GM23338 (cell line): ENCODE results near the gene SRGAP3. TPM values are rescaled to one million over a fixed set of nuclear protein-coding genes. Genes with fewer than 3 reads are reported as not detected.

Experiments used
- ATAC-seq: fragments of 200-7000 bp; cut with Tn5 transposase; 3 replicates; pipeline ENCODE4 v1.9.1; 2020
- DNase-seq: peaks from one replicate; pipeline ENCODE4 v3.0.0-alpha.2; 2015; ENCODE audit warnings: low spot score
- H2AFZ ChIP-seq: fragments of 200-600 bp; sonication (generic); 2 replicates; pipeline ENCODE4 v1.8.0; 2016; ENCODE audit warnings: antibody characterized with exemption, mild to moderate bottlenecking, moderate library complexity
- H3F3A ChIP-seq: fragments of 200-600 bp; sonication (generic); replicated peaks from 2 replicates; pipeline ENCODE4 v1.8.0; 2017; ENCODE audit warnings: antibody characterized with exemption, mixed run types, low read depth
- H3K27ac ChIP-seq: fragments of 200-600 bp; sonication (generic); 2 replicates; pipeline ENCODE4 v1.6.1; 2016; ENCODE audit warnings: low read depth
- H3K27me3 ChIP-seq: fragments of 200-600 bp; sonication (generic); 2 replicates; pipeline ENCODE4 v1.8.0; 2016; ENCODE audit warnings: mild to moderate bottlenecking, mixed run types, moderate library complexity; ENCODE audit not compliant: insufficient read depth
- H3K36me3 ChIP-seq: fragments of 200-600 bp; sonication (generic); 2 replicates; pipeline ENCODE4 v1.8.0; 2016; ENCODE audit warnings: mild to moderate bottlenecking; ENCODE audit not compliant: insufficient read depth
- H3K4me1 ChIP-seq: fragments of 200-600 bp; sonication (generic); 2 replicates; pipeline ENCODE4 v1.8.0; 2016; ENCODE audit warnings: mild to moderate bottlenecking, moderate library complexity; ENCODE audit not compliant: insufficient read depth
- H3K4me2 ChIP-seq: fragments of 200-600 bp; sonication (generic); 2 replicates; pipeline ENCODE4 v1.7.1; 2017; ENCODE audit warnings: mixed run types
- H3K4me3 ChIP-seq: fragments of 200-600 bp; sonication (generic); 2 replicates; pipeline ENCODE4 v1.6.1; 2016; ENCODE audit warnings: mixed run types
- H3K79me2 ChIP-seq: fragments of 200-600 bp; sonication (generic); replicated peaks from 2 replicates; pipeline ENCODE4 v1.8.0; 2017; ENCODE audit warnings: mild to moderate bottlenecking; ENCODE audit not compliant: insufficient read depth
- H3K9me2 ChIP-seq: fragments of 200-600 bp; sonication (generic); 2 replicates; pipeline ENCODE4 v1.8.0; 2017; ENCODE audit not compliant: insufficient read depth
- H4K20me1 ChIP-seq: fragments of 200-600 bp; sonication (generic); replicated peaks from 2 replicates; pipeline ENCODE4 v1.8.0; 2017; ENCODE audit warnings: mild to moderate bottlenecking; ENCODE audit not compliant: insufficient read depth
- H3K27ac Mint-ChIP-seq: 2 replicates; pipeline ENCODE4 v1.8.0; 2020; ENCODE audit warnings: inconsistent platforms, mild to moderate bottlenecking, moderate library complexity, mixed read lengths
- H3K27me3 Mint-ChIP-seq: 3 replicates; pipeline ENCODE4 v1.8.0; 2022; ENCODE audit warnings: low read depth, mild to moderate bottlenecking, moderate library complexity, mixed read lengths, inconsistent platforms; ENCODE audit not compliant: insufficient read depth, poor library complexity
- H3K36me3 Mint-ChIP-seq: 3 replicates; pipeline ENCODE4 v1.8.0; 2021; ENCODE audit warnings: low read depth, mild to moderate bottlenecking, inconsistent platforms, moderate library complexity, mixed read lengths
- H3K4me1 Mint-ChIP-seq: 3 replicates; pipeline ENCODE4 v1.8.0; 2020; ENCODE audit warnings: mild to moderate bottlenecking, inconsistent platforms, mixed read lengths
- H3K4me3 Mint-ChIP-seq: 3 replicates; pipeline ENCODE4 v1.8.0; 2021; ENCODE audit warnings: moderate library complexity, mild to moderate bottlenecking, inconsistent platforms, mixed read lengths
- H3K9me3 Mint-ChIP-seq: 3 replicates; pipeline ENCODE4 v1.8.0; 2020; ENCODE audit warnings: moderate library complexity, mild to moderate bottlenecking, inconsistent platforms, mixed read lengths
- CREB1 ChIP-seq: fragments of 250-450 bp; sonication (Bioruptor Pico); IDR thresholded peaks from 2 replicates; pipeline ENCODE4 v1.5.0; 2020; ENCODE audit warnings: low read depth, mild to moderate bottlenecking, moderate library complexity
- POLR2AphosphoS5 ChIP-seq: IDR thresholded peaks from 2 replicates; pipeline ENCODE4 v1.6.1; 2016; ENCODE audit warnings: antibody characterized with exemption, low read depth
- STAT1 ChIP-seq: IDR thresholded peaks from one replicate; pipeline ENCODE4 v1.6.1; 2016; ENCODE audit warnings: antibody characterized with exemption; ENCODE audit not compliant: unreplicated experiment
- ZNF114 ChIP-seq: fragments of 250-450 bp; sonication (Bioruptor Pico); IDR thresholded peaks from 2 replicates; pipeline ENCODE4 v1.5.0; 2020; ENCODE audit warnings: mild to moderate bottlenecking, moderate library complexity
- ZNF331 ChIP-seq: fragments of 250-450 bp; sonication (Bioruptor Pico); IDR thresholded peaks from 2 replicates; pipeline ENCODE4 v1.5.0; 2020; ENCODE audit warnings: low read depth, mild to moderate bottlenecking, moderate library complexity
- polyA plus RNA-seq: library from polyadenylated mRNA; unstranded; fragments of >200 nt; fragmentation: Nextera tagmentation; extraction: Ambion mirVana; gene quantifications from 2 replicates; pipeline ENCODE4 v1.2.1, GENCODE V29; 2016
- total RNA-seq: library from RNA; depleted of rRNA; stranded (reverse); fragments of >200 nt; shearing (Covaris generic); gene quantifications from 2 replicates; pipeline ENCODE4 v1.2.3, GENCODE V29; 2014
- TF ChIP-seq, protein P1 (sequence below): IDR thresholded peaks from one replicate; pipeline ENCODE4 v1.6.1; 2018; ENCODE audit warnings: antibody characterized with exemption; ENCODE audit not compliant: unreplicated experiment
- TF ChIP-seq, protein P2 (sequence below): IDR thresholded peaks from 2 replicates; pipeline ENCODE4 v1.6.1; 2016; ENCODE audit warnings: antibody characterized with exemption
- TF ChIP-seq, protein P3 (sequence below), 2 experiments: fragments of 200-600 bp in 1 of 2; sonication (generic) in 1 of 2; conservative IDR thresholded peaks; 2 replicates each; pipeline versions ENCODE4 v1.5.1 to v1.6.1; 2016 to 2017; ENCODE audit warnings: antibody characterized with exemption in 2 of 2, low read depth in 2 of 2, mild to moderate bottlenecking in 2 of 2, moderate library complexity in 1 of 2
- TF ChIP-seq, protein P4 (sequence below): fragments of 250-450 bp; sonication (Bioruptor Pico); IDR thresholded peaks from 2 replicates; pipeline ENCODE4 v1.5.0; 2020; ENCODE audit warnings: mild to moderate bottlenecking, moderate library complexity

SRGAP3 gene
- total and polyA plus RNA-seq, 2 experiments from 2014 or later, result 6.4 to 9.4 TPM

DNA sequence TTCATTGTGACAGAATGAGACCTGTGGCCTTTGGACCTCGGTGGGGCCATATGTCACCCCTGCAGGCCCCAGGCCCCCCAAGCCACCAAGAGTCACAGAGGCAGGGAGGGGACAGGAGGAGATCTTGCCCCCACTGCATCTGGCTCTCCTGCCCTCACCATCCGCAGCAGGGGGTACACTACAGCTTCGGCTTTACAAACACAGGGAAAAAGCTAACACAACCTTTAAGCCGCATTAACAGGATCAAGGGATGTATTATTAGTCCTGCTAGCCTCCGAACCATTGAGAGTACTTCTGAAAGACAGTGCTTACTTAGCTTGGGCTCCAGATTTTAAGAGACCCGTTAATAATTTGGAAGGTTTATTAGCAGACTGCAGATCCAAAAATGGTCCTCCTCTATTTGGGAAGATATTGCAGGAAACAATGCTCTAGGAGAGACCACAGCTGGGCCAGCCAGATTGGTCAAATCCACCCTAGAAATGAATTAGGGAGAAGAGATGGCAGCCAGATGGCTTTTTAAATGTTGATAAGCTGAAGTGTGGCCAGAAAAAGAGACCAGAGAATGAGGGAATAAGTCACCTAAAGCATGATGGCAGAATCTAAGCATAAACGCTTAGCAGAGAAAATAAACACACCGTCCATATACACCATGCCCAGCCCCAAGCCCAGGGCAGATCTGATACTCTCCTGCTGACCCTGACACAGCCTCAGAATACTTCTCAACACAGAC is 31.5 kb downstream of the SRGAP3 start:
- Mint-ChIP-seq H3K9me3 (no peaks in the 10 kb centered on the region), H3K4me1 (peaks cover 11% of the 10 kb centered on the region), H3K27ac (no peak overlapping the region), H3K36me3 (no peaks in the 10 kb centered on the region), H3K27me3 (peaks cover 2% of the 10 kb centered on the region), H3K4me3 (no peak overlapping the region)
- ATAC-seq (no peak), DNase-seq (no peak)
- Histone ChIP-seq H3K4me2 (no peak overlapping the region), H3K4me3 (no peak overlapping the region), H3K36me3 (no peaks in the 10 kb centered on the region), H3K27me3 (no peaks in the 10 kb centered on the region), H3K4me1 (no peaks in the 10 kb centered on the region), H3K79me2 (no peaks in the 10 kb centered on the region), H3K9me2 (no peaks in the 10 kb centered on the region), H4K20me1 (no peaks in the 10 kb centered on the region), H3F3A (no peaks in the 10 kb centered on the region), H3K27ac (no peak overlapping the region), H2AFZ (no peak overlapping the region)
- TF ChIP-seq ZNF114 (CRISPR knock-in tag), result no peak
- TF ChIP-seq, protein P1, sequence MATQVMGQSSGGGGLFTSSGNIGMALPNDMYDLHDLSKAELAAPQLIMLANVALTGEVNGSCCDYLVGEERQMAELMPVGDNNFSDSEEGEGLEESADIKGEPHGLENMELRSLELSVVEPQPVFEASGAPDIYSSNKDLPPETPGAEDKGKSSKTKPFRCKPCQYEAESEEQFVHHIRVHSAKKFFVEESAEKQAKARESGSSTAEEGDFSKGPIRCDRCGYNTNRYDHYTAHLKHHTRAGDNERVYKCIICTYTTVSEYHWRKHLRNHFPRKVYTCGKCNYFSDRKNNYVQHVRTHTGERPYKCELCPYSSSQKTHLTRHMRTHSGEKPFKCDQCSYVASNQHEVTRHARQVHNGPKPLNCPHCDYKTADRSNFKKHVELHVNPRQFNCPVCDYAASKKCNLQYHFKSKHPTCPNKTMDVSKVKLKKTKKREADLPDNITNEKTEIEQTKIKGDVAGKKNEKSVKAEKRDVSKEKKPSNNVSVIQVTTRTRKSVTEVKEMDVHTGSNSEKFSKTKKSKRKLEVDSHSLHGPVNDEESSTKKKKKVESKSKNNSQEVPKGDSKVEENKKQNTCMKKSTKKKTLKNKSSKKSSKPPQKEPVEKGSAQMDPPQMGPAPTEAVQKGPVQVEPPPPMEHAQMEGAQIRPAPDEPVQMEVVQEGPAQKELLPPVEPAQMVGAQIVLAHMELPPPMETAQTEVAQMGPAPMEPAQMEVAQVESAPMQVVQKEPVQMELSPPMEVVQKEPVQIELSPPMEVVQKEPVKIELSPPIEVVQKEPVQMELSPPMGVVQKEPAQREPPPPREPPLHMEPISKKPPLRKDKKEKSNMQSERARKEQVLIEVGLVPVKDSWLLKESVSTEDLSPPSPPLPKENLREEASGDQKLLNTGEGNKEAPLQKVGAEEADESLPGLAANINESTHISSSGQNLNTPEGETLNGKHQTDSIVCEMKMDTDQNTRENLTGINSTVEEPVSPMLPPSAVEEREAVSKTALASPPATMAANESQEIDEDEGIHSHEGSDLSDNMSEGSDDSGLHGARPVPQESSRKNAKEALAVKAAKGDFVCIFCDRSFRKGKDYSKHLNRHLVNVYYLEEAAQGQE, result no peak
- TF ChIP-seq, protein P2, sequence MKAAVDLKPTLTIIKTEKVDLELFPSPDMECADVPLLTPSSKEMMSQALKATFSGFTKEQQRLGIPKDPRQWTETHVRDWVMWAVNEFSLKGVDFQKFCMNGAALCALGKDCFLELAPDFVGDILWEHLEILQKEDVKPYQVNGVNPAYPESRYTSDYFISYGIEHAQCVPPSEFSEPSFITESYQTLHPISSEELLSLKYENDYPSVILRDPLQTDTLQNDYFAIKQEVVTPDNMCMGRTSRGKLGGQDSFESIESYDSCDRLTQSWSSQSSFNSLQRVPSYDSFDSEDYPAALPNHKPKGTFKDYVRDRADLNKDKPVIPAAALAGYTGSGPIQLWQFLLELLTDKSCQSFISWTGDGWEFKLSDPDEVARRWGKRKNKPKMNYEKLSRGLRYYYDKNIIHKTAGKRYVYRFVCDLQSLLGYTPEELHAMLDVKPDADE, result no peak
- TF ChIP-seq, protein P3, sequence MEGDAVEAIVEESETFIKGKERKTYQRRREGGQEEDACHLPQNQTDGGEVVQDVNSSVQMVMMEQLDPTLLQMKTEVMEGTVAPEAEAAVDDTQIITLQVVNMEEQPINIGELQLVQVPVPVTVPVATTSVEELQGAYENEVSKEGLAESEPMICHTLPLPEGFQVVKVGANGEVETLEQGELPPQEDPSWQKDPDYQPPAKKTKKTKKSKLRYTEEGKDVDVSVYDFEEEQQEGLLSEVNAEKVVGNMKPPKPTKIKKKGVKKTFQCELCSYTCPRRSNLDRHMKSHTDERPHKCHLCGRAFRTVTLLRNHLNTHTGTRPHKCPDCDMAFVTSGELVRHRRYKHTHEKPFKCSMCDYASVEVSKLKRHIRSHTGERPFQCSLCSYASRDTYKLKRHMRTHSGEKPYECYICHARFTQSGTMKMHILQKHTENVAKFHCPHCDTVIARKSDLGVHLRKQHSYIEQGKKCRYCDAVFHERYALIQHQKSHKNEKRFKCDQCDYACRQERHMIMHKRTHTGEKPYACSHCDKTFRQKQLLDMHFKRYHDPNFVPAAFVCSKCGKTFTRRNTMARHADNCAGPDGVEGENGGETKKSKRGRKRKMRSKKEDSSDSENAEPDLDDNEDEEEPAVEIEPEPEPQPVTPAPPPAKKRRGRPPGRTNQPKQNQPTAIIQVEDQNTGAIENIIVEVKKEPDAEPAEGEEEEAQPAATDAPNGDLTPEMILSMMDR (conservative IDR thresholded peaks at IDR 0.05; ENCODE audit: low read depth in 2 of 2), result no peak
- TF ChIP-seq STAT1, result no peak
- TF ChIP-seq, protein P4, sequence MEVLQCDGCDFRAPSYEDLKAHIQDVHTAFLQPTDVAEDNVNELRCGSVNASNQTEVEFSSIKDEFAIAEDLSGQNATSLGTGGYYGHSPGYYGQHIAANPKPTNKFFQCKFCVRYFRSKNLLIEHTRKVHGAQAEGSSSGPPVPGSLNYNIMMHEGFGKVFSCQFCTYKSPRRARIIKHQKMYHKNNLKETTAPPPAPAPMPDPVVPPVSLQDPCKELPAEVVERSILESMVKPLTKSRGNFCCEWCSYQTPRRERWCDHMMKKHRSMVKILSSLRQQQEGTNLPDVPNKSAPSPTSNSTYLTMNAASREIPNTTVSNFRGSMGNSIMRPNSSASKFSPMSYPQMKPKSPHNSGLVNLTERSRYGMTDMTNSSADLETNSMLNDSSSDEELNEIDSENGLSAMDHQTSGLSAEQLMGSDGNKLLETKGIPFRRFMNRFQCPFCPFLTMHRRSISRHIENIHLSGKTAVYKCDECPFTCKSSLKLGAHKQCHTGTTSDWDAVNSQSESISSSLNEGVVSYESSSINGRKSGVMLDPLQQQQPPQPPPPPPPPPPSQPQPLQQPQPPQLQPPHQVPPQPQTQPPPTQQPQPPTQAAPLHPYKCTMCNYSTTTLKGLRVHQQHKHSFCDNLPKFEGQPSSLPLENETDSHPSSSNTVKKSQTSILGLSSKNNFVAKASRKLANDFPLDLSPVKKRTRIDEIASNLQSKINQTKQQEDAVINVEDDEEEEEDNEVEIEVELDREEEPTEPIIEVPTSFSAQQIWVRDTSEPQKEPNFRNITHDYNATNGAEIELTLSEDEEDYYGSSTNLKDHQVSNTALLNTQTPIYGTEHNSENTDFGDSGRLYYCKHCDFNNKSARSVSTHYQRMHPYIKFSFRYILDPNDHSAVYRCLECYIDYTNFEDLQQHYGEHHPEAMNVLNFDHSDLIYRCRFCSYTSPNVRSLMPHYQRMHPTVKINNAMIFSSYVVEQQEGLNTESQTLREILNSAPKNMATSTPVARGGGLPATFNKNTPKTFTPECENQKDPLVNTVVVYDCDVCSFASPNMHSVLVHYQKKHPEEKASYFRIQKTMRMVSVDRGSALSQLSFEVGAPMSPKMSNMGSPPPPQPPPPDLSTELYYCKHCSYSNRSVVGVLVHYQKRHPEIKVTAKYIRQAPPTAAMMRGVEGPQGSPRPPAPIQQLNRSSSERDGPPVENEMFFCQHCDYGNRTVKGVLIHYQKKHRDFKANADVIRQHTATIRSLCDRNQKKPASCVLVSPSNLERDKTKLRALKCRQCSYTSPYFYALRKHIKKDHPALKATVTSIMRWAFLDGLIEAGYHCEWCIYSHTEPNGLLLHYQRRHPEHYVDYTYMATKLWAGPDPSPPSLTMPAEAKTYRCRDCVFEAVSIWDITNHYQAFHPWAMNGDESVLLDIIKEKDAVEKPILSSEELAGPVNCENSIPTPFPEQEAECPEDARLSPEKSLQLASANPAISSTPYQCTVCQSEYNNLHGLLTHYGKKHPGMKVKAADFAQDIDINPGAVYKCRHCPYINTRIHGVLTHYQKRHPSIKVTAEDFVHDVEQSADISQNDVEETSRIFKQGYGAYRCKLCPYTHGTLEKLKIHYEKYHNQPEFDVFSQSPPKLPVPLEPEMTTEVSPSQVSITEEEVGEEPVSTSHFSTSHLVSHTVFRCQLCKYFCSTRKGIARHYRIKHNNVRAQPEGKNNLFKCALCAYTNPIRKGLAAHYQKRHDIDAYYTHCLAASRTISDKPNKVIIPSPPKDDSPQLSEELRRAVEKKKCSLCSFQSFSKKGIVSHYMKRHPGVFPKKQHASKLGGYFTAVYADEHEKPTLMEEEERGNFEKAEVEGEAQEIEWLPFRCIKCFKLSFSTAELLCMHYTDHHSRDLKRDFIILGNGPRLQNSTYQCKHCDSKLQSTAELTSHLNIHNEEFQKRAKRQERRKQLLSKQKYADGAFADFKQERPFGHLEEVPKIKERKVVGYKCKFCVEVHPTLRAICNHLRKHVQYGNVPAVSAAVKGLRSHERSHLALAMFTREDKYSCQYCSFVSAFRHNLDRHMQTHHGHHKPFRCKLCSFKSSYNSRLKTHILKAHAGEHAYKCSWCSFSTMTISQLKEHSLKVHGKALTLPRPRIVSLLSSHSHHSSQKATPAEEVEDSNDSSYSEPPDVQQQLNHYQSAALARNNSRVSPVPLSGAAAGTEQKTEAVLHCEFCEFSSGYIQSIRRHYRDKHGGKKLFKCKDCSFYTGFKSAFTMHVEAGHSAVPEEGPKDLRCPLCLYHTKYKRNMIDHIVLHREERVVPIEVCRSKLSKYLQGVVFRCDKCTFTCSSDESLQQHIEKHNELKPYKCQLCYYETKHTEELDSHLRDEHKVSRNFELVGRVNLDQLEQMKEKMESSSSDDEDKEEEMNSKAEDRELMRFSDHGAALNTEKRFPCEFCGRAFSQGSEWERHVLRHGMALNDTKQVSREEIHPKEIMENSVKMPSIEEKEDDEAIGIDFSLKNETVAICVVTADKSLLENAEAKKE, result no peak
- no peak for TF ChIP-seq ZNF331 (CRISPR knock-in tag)
- no peak for TF ChIP-seq CREB1
- no peak for TF ChIP-seq POLR2AphosphoS5
